Hippocampal formation (tissue), 2 donors: Measurements from ENCODE around the gene DDO.
A peak's percentile ranks its signal among the peaks of the same experiment; 100 is the strongest.

Experiments
- DNase-seq, 2 donors: peaks; one replicate each; lab custom pipeline; 2025; lab: John Stamatoyannopoulos, UW

The DDO gene, protein sequence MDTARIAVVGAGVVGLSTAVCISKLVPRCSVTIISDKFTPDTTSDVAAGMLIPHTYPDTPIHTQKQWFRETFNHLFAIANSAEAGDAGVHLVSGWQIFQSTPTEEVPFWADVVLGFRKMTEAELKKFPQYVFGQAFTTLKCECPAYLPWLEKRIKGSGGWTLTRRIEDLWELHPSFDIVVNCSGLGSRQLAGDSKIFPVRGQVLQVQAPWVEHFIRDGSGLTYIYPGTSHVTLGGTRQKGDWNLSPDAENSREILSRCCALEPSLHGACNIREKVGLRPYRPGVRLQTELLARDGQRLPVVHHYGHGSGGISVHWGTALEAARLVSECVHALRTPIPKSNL

DNA sequence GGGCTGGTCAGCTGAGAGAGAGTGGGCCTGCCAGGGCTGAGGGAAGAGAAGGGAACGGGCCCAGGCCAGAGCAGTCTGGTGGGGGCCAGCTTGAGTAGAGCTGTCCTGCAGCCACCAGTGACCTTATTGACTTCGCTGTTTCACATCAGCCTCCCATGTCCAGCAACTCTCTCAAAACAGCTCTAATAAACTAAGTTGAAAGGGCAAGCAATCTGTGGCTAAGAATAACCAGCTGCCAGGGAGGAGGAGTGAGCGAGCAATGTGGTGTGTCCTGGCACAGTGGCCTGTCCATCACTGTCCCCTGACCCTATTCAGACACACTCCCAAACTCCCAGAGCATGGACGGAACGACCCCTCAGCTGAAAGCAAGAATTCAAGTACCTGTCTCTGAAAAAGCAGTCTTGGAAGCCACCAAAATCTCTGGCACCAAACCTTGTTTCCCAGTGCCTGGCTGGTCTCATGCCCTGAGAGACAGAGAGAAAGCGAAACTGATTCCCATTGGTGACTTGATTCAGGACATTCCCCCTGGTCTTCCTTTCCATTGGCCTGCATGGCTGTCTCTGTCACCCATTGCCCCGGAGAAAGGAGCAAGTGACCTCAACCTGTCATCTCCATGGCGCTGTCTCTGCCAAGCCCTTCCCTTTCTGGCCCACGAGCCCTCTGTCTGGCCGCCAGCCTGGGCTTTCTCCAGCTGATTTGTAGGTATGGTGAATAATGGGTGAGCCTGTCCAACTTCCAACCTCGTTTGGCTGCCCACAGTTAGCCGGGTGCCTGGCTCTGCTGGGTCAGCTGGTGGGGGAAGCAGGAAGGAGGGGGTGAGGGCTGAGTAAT is at the start of gene DDO:
TSS of gene DDO (minus strand) at position 490 of the 831 bp plus-strand sequence. CDS start 2,113 bp downstream, outside the sequence.
- DNase-seq: peak; percentile 87

DNA sequence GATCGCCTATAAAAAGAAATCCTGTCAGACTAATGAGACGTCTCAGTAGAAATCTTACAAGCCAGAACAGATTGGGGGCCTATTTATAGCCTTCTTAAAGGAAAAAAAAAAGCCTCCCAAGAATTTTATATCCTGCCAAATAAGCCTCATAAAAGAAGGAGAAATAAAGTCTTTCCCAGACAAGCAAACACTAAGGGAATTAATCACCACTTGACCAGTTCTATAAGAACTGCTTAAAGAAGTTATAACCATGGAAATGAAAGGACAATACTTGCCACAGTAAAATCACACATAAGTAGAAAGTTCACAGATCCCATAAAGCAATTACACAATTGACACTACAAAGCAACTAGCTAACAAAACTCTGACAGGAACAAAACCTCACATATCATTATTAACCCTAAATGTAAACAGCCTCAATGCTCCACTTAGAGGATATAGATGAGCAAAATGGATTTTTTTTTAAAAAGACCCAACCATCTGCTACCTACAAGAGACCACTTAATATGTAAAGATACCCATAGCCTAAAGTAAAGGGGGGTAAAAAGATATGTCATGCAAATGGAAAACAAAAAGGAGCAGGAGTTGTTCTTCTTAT is 47.6 kb upstream of the DDO start:
- DNase-seq: no peak

DNA sequence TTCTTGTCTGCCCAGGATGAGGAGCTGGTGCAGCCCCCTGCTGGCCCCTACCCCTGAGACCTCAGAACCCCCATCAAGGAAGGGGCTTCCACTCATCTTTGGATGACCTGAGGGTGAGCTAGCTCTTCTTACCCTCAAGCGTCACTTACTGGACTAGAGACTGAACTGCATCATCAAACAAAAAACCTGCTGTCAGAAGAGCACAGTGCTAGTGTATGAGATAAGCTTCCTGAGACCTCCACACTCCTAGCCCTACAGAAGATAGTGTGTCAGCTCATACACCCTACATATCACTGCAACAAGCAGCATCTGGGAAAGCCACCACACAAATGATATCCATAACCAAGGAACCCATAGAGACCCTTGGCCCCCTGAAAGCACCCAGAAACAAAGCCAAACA is 46.0 kb upstream of the DDO start:
- DNase-seq: no peak

DNA sequence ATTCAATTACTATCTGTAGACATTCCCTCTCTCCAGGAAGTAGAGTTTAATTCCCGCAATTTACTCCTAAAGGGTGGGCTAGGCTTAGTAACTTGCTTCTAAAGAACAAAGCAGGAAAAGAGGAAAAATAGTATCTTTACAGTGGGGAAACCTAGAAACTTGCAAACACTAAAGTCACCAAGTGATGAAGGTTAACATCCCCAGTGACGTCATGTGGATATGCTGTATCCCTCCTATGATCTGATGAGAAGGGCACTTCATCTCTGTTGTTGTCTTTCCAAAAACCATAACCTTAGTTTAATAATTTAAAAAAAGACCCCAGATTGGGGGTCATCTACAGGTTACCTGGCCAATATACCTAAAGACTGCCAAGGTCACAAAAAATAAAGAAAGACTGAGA is 43.8 kb upstream of the DDO start:
- no peak for DNase-seq

GRCh38 chr6:110458476-110458875 is 43.1 kb upstream of the DDO start:
- no peak for DNase-seq

GRCh38 chr6:110457567-110458175 is 42.3 kb upstream of the DDO start:
- DNase-seq: peak in 1 of 2 donors; percentile 7

- DNase-seq: no peak
Measured at GRCh38 chr6:110456694-110457093, 41.3 kb upstream of the DDO start.

DNA sequence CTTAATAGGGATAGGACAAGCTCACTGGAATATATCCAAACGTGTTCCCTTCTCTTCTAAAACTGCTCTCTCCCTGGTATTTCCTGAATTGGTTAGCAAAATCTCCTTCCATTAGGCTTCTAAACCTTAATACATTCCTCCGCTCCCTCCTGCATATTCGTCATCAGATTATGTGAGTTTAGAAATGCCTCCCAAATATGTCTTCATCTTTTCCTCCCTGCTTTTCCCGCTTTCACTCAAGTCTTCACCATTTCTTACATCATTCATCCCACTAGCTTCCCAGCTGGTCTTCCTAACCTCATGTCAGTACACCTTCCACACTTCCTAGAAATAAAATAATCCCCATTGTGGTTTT is 34.1 kb upstream of the DDO start:
- no peak for DNase-seq

DNA sequence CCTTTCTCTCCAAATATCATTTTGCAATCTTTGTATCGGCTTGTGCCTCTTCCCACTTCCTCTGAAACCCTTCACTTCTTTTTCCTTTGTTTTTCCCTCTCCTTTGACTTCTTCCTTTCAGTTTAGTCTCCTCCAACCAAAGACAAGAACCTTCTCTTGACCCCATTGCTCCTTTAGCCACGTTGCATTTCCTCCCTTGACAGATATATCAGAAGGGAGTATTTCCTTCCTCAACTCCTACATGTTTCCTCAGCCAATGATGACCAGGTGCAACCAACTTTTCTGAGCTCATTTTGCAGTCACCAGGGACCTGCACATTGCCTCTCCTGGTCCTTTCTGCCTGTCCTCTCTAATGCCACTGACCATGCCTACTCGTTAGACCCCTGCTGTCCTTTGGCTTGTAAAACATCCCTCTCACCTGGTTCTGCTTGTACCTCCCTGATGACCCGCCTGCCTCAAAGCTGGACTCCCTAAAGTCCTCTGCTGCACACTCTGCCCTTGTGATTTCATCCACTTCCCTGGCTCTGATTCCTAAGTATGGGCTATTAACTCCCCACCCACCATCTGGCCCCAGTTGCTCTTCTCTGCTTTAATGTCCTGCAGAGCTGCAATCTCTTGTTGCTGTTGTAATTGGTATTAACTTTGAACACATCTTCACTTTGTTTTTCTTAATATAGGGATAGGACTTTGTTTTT is 33.6 kb upstream of the DDO start:
- no peak for DNase-seq

DNA sequence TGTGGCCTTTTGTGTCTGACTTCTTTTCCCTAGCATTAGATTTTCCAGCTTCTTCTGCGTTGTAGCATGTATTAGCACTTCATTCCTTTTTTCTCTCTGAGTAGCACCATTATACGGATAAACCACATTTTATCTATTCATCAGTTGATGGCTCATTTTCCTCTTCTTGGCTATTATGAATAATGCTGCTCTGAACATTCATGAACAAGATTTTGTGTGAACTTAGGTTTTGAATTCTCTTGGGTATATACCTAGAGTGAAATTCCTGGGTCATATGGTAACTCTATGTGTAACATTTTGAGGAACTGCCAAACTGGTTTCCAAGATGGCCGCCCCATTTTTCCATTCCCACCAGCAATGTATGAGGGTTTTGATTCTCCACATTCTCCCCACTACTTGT is 32.4 kb upstream of the DDO start:
- DNase-seq: no peak

GRCh38 chr6:110446405-110446804 is 31.0 kb upstream of the DDO start:
- no peak for DNase-seq

DNA sequence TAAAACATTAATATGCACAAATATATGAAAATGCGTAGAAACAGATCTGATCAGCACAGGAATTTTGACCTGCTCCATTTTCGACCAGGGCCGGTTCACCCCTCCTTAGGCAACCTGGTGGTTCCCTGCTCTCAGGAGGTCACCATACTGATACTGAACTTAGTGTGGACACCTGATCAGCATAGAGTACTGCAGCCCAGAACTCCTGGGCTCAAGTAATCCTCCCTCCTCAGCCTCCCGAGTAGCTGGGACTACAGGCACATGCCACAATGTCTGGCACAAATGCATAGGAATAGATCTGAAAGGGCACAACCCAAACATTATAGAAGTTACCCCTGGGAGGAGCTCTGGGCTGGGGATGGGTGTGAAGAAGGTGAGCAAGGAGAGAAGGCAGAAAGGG is 24.7 kb upstream of the DDO start:
- DNase-seq: no peak

- DNase-seq: no peak
Measured at GRCh38 chr6:110439356-110439755, 24.0 kb upstream of the DDO start.

DNA sequence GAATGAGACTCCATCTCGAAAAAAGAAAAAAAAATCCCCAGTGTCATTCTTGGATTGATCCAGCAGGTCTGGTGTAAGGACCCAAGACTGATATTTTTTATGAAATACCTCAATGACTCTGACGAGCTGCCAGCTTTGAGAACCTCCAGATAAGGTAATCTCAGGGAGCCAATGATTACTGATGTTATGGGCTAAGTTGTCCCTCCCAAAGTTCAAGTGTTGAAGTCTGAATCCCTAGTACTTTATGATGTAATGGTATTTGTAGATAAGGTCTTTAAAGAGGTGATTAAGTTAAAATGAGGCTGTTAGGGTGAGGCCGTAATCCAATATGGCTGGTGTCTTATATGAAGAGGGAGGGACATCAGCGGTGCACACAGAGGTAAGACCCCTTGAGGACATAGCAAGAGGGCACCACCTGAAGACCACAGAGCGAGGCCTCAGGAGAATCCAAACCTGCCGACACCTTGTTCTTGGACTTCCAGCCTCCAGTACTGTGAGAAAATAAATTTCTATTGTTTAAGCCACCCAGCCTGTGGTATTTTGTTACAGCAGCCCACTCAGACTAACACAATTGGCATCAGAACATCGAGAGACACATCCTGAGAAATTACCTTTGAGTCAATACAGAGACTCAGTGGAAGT is 19.7 kb upstream of the DDO start:
- no peak for DNase-seq

DNA sequence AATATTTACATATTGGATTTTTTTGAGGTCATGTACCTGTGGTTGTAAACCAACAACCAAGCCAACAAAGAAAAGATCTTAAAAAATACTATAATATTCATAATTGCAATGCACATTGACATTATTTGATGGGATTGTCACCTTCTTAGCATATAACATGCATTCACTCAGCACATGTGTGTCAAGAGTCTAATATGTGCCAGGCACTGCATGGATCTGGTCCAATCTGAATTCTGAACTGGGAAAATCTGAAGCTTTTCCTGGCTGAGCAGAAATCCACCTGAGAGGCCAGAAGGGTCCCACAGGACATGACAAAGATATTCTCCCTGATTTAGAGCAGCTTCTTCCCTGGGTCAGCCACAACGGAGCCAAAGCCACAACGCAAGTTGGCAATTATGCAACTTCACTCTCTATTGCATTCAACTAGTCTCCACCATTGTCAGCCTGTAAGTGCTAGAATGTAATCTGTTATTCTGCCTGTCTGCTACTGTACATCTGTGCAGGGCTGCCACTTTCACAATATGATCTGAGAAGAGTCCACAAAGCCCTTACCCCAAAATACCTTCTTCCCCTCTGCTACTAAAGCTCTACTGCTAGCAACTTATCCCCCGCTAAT is 17.0 kb upstream of the DDO start:
- DNase-seq: no peak

GRCh38 chr6:110430741-110431140 is 15.4 kb upstream of the DDO start:
- DNase-seq: no peak

DNA sequence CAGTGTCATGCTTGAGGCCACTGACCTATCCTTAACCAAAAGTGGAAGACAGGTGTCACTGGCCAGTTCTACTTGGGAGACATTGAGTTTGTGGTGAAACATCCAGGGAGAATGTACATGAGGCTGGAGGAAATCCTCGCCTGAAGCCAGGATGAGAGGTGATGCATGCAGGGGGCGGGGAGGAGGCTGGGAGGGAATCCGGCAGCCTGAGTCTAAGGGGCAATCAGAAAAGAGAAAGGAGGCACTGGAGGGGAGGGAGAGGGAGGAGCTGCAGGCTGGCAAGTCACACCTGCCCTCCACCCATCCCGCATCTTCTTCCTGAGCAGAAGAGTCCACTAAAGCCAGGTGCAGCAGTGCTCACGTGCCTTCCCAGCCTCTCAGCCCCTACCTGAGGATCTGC is 14.9 kb upstream of the DDO start:
- DNase-seq: no peak

GRCh38 chr6:110428153-110428552 is 12.8 kb upstream of the DDO start:
- DNase-seq: no peak

- DNase-seq: no peak
Measured at GRCh38 chr6:110425816-110426215, 10.4 kb upstream of the DDO start.

GRCh38 chr6:110422444-110422822 is 7.1 kb upstream of the DDO start:
- DNase-seq: no peak
